ENCODE results near the gene ITGAE.
"Not testable (repeated sequence)": the region's sequence is repeated elsewhere in the genome, so short reads cannot be mapped to it uniquely, and the experiment has no call there.

Gene ITGAE

GRCh38 chr17:3755335-3756030 lies 45.5 kb downstream of the ITGAE start:
- DNase-seq, result no peak

GRCh38 chr17:3754458-3755334 lies 46.3 kb downstream of the ITGAE start:
- DNase-seq, result peak; percentile 73

- no peak for DNase-seq
Observed at GRCh38 chr17:3754066-3754457, 46.9 kb downstream of the ITGAE start.

GRCh38 chr17:3753624-3754023 lies 47.4 kb downstream of the ITGAE start:
- no peak for DNase-seq

GRCh38 chr17:3751836-3752235 lies 49.2 kb downstream of the ITGAE start:
- no peak for DNase-seq

- DNase-seq, result peak; percentile 51
Observed at GRCh38 chr17:3750926-3751325, 50.1 kb downstream of the ITGAE start.

- DNase-seq, result no peak
Observed at GRCh38 chr17:3750296-3750695, 50.7 kb downstream of the ITGAE start.

- DNase-seq, result no peak
Observed at GRCh38 chr17:3748576-3748975, 52.4 kb downstream of the ITGAE start.

GRCh38 chr17:3747805-3748204 lies 53.2 kb downstream of the ITGAE start:
- no peak for DNase-seq

GRCh38 chr17:3745071-3745470 lies 55.9 kb downstream of the ITGAE start:
- DNase-seq, result no peak

- DNase-seq, result no peak
Observed at GRCh38 chr17:3744014-3744413, 57.0 kb downstream of the ITGAE start.

GRCh38 chr17:3740611-3741073 lies 60.3 kb downstream of the ITGAE start:
- peak; percentile 38 for DNase-seq

- DNase-seq, result no peak
Observed at GRCh38 chr17:3739422-3740124, 61.4 kb downstream of the ITGAE start.

GRCh38 chr17:3738562-3739295 lies 62.3 kb downstream of the ITGAE start:
- DNase-seq, result peak; percentile 82

- DNase-seq, result no peak
Observed at GRCh38 chr17:3735515-3735914, 65.5 kb downstream of the ITGAE start.

- DNase-seq, result not testable (repeated sequence)
Observed at GRCh38 chr17:3734911-3735276, 66.1 kb downstream of the ITGAE start.

GRCh38 chr17:3732210-3732621 lies 68.8 kb downstream of the ITGAE start:
- no peak for DNase-seq

- no peak for DNase-seq
Observed at GRCh38 chr17:3730881-3731429, 70.0 kb downstream of the ITGAE start.

GRCh38 chr17:3729881-3730280 lies 71.1 kb downstream of the ITGAE start:
- no peak for DNase-seq

GRCh38 chr17:3728099-3728498 lies 72.9 kb downstream of the ITGAE start:
- DNase-seq, result not testable (repeated sequence)

- no peak for DNase-seq
Observed at GRCh38 chr17:3727041-3727440, 73.9 kb downstream of the ITGAE start.

GRCh38 chr17:3724378-3725077 lies 76.5 kb downstream of the ITGAE start:
- no peak for DNase-seq
